ENCODE results near the gene SLAMF1. TPM values are rescaled to one million over a fixed set of nuclear protein-coding genes. Genes with fewer than 3 reads are reported as not detected.
"Not testable (repeated sequence)": the region's sequence is repeated elsewhere in the genome, so short reads cannot be mapped to it uniquely, and the experiment has no call there.

Gene SLAMF1
- total RNA-seq, 5 donors from 2014 or later (not counting 1 experiment from before 2014, with no cell fraction given) = 19.4 to 38.7 (median 30.7) TPM

- 100% methylated on average over 3 of the region's 9 CpGs for WGBS (ENCODE audit: insufficient coverage)
- H3K4me3 Mint-ChIP-seq = peak overlapping the region in 1 of 3 donors; percentile 24
- H3K4me1 Mint-ChIP-seq = peaks cover 66 to 83% (median 79%) of the 10 kb centered on the region in 3 donors
- no peaks in the 10 kb centered on the region for H3K36me3 Mint-ChIP-seq
- ChIA-PET CTCF (interaction anchor here in 1 of 2 donors (1.4 kb wide), 1 partner anchor 13 kb away, joined by 3 read pairs; no protein-coding TSS in a partner anchor), POLR2A (interaction anchor here in 1 of 2 donors (0.5 kb wide), 1 partner anchor 363 kb away, joined by 3 read pairs; no protein-coding TSS in a partner anchor)
- H3K9me3 Mint-ChIP-seq = no peaks in the 10 kb centered on the region
- DNase-seq (no peak), ATAC-seq (replicated peaks in 1 of 4) (no peak)
- Histone ChIP-seq H3K4me1 (ENCODE audit: control insufficient read depth in 1 of 2, extremely low read depth in 1 of 2, insufficient read depth in 2 of 2, low read length in 2 of 2) (peaks cover 30 to 43% of the 10 kb centered on the region in 2 experiments), H3K4me3 (ENCODE audit: control insufficient read depth in 1 of 2, extremely low read depth in 1 of 2, low read length in 1 of 2) (no peak overlapping the region), H3K27me3 (replicated peaks in 1 of 2; ENCODE audit: control insufficient read depth in 2 of 2, extremely low read depth in 1 of 2, insufficient read depth in 2 of 2, low read length in 1 of 2) (no peaks in the 10 kb centered on the region), H3K36me3 (ENCODE audit: control insufficient read depth in 2 of 2, extremely low read depth in 1 of 2, insufficient read depth in 1 of 2, low read length in 1 of 2) (no peaks in the 10 kb centered on the region), H3K9me3 (no peaks in the 10 kb centered on the region), H3K27ac (ENCODE audit: low read length) (no peak overlapping the region)
- H3K27me3 Mint-ChIP-seq = no peaks in the 10 kb centered on the region
- peak overlapping the region; percentile 86 to 92 for H3K27ac Mint-ChIP-seq
These were observed 6.2 kb upstream of the SLAMF1 start for GRCh38 chr1:160652924-160653619.

DNA sequence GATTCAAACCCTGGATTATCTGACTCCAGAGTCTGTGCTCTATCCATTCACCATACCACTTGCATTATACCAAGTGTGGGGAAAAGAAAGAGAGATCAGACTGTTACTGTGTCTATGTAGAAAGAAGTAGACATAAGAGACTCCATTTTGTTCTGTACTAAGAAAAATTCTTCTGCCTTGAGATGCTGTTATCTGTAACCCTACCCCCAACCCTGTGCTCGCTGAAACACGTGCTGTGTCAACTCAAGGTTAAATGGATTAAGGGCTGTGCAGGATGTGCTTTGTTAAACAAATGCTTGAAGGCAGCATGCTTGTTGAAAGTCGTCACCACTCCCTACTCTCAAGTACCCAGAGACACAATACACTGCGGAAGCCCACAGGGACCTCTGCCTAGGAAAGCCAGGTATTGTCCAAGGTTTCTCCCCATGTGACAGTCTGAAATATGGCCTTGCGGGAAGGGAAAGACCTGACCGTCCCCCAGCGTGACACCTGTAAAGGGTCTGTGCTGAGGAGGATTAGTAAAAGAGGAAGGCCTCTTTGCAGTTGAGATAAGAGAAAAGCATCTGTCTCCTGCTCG, 5.3 kb upstream of the SLAMF1 start:
- H3K9me3 ChIP-seq; H3K36me3 ChIP-seq (ENCODE audit: control insufficient read depth in 2 of 2, extremely low read depth in 1 of 2, insufficient read depth in 1 of 2, low read length in 1 of 2); H3K4me3 ChIP-seq (ENCODE audit: control insufficient read depth in 1 of 2, extremely low read depth in 1 of 2, low read length in 1 of 2); ATAC-seq (replicated peaks in 1 of 4); H3K36me3 Mint-ChIP-seq; H3K9me3 Mint-ChIP-seq; H3K27me3 ChIP-seq (replicated peaks in 1 of 2; ENCODE audit: control insufficient read depth in 2 of 2, extremely low read depth in 1 of 2, insufficient read depth in 2 of 2, low read length in 1 of 2); H3K27me3 Mint-ChIP-seq: not testable (repeated sequence)
- peaks cover 66 to 82% (median 77%) of the 10 kb centered on the region in 3 donors for H3K4me1 Mint-ChIP-seq
- CTCF ChIA-PET = interaction anchor here (0.6 to 1.8 kb wide), 5 partner anchors 12 to 103 kb away, joined by 3 to 5 read pairs (median 4); no protein-coding TSS in a partner anchor
- WGBS (ENCODE audit: insufficient coverage) = 85% methylated on average over 4 of the region's 8 CpGs
- POLR2A ChIA-PET = interaction anchor here in 1 of 2 donors (0.5 kb wide), 1 partner anchor 391 kb away, joined by 3 read pairs; no protein-coding TSS in a partner anchor
- peak in 4 of 35 experiments; percentile 24 to 66 (median 29) for DNase-seq
- peak overlapping the region in 1 of 3 donors; percentile 10 for H3K4me3 Mint-ChIP-seq
- peak overlapping the region; percentile 86 to 92 for H3K27ac Mint-ChIP-seq
- peak overlapping the region; percentile 6 for H3K27ac ChIP-seq (ENCODE audit: low read length)
- peaks cover 30 to 40% of the 10 kb centered on the region in 2 experiments for H3K4me1 ChIP-seq (ENCODE audit: control insufficient read depth in 1 of 2, extremely low read depth in 1 of 2, insufficient read depth in 2 of 2, low read length in 2 of 2)

- Histone ChIP-seq H3K36me3 (ENCODE audit: control insufficient read depth in 2 of 2, extremely low read depth in 1 of 2, insufficient read depth in 1 of 2, low read length in 1 of 2) (no peaks in the 10 kb centered on the region), H3K9me3 (no peaks in the 10 kb centered on the region), H3K4me3 (ENCODE audit: control insufficient read depth in 1 of 2, extremely low read depth in 1 of 2, low read length in 1 of 2) (no peak overlapping the region), H3K27me3 (replicated peaks in 1 of 2; ENCODE audit: control insufficient read depth in 2 of 2, extremely low read depth in 1 of 2, insufficient read depth in 2 of 2, low read length in 1 of 2) (no peaks in the 10 kb centered on the region), H3K27ac (ENCODE audit: low read length) (peak overlapping the region; percentile 6), H3K4me1 (ENCODE audit: control insufficient read depth in 1 of 2, extremely low read depth in 1 of 2, insufficient read depth in 2 of 2, low read length in 2 of 2) (peaks cover 34 to 36% of the 10 kb centered on the region in 2 experiments)
- ATAC-seq (replicated peaks in 1 of 4) = no peak
- ChIA-PET CTCF (interaction anchor here (0.6 to 1.9 kb wide), 8 partner anchors 11 to 103 kb away, joined by 3 to 5 read pairs (median 4); no protein-coding TSS in a partner anchor), POLR2A (interaction anchor here in 1 of 2 donors (0.5 kb wide), 1 partner anchor 390 kb away, joined by 3 read pairs; no protein-coding TSS in a partner anchor)
- Mint-ChIP-seq H3K27me3 (no peaks in the 10 kb centered on the region), H3K36me3 (no peaks in the 10 kb centered on the region), H3K9me3 (no peaks in the 10 kb centered on the region), H3K27ac (peak overlapping the region; percentile 86 to 92), H3K4me3 (peak overlapping the region in 1 of 3 donors; percentile 10), H3K4me1 (peaks cover 66 to 79% (median 74%) of the 10 kb centered on the region in 3 donors)
- no peak for DNase-seq
- no CpG with 5 or more reads among the region's 1 CpG for WGBS (ENCODE audit: insufficient coverage)
These were observed 4.7 kb upstream of the SLAMF1 start for GRCh38 chr1:160651433-160652064.

- Mint-ChIP-seq H3K4me1 (peaks cover 76 to 83% (median 81%) of the 10 kb centered on the region in 3 donors), H3K36me3 (no peaks in the 10 kb centered on the region), H3K27me3 (no peaks in the 10 kb centered on the region), H3K9me3 (no peaks in the 10 kb centered on the region), H3K27ac (peak overlapping the region; percentile 97 to 100), H3K4me3 (peak overlapping the region; percentile 93 to 98 (median 96))
- Histone ChIP-seq H3K27ac (ENCODE audit: low read length) (peak overlapping the region; percentile 70), H3K9me3 (no peaks in the 10 kb centered on the region), H3K36me3 (ENCODE audit: control insufficient read depth in 2 of 2, extremely low read depth in 1 of 2, insufficient read depth in 1 of 2, low read length in 1 of 2) (no peaks in the 10 kb centered on the region), H3K4me3 (ENCODE audit: control insufficient read depth in 1 of 2, extremely low read depth in 1 of 2, low read length in 1 of 2) (peak overlapping the region; percentile 79 to 95), H3K27me3 (replicated peaks in 1 of 2; ENCODE audit: control insufficient read depth in 2 of 2, extremely low read depth in 1 of 2, insufficient read depth in 2 of 2, low read length in 1 of 2) (no peaks in the 10 kb centered on the region), H3K4me1 (ENCODE audit: control insufficient read depth in 1 of 2, extremely low read depth in 1 of 2, insufficient read depth in 2 of 2, low read length in 2 of 2) (peaks cover 37 to 39% of the 10 kb centered on the region in 2 experiments)
- peak; percentile 31 to 40 (median 35) for ATAC-seq (replicated peaks in 1 of 4)
- DNase-seq = no peak
- POLR2A ChIA-PET = interaction anchor here in 1 of 2 donors (1.0 kb wide), 1 partner anchor 27 kb away, joined by 3 read pairs; no protein-coding TSS in a partner anchor
- WGBS (ENCODE audit: insufficient coverage) = 0% methylated on average over 1 of the region's 3 CpGs
- CTCF ChIA-PET = interaction anchor here (1.0 to 3.3 kb wide), 8 partner anchors 15 to 121 kb away, joined by 3 to 21 read pairs (median 4); no protein-coding TSS in a partner anchor
These were observed 481 bp upstream of the SLAMF1 start for GRCh38 chr1:160647329-160647720.

DNA sequence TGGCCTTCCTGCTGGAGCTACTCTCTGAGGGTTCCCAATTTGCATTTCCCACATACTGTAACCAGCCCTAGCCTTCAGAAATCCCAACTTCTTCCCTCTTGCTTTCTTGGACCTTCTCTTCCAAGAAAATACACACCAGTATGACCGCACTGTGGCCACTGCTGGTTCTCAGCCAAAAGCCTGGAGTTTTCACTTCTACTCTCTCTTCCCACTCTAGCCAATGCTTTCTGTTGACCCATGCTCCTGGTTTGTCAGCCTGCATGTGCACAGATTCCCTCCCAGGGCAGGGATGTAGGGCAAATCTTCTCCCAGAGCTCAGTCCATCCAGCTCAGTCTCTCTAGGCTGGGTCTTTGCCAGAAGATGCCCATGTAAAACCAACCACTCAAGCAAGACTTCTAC, 664 bp downstream of the SLAMF1 start:
- Histone ChIP-seq H3K9me3 (no peaks in the 10 kb centered on the region), H3K36me3 (ENCODE audit: control insufficient read depth in 2 of 2, extremely low read depth in 1 of 2, insufficient read depth in 1 of 2, low read length in 1 of 2) (no peaks in the 10 kb centered on the region), H3K27me3 (replicated peaks in 1 of 2; ENCODE audit: control insufficient read depth in 2 of 2, extremely low read depth in 1 of 2, insufficient read depth in 2 of 2, low read length in 1 of 2) (no peaks in the 10 kb centered on the region), H3K4me1 (ENCODE audit: control insufficient read depth in 1 of 2, extremely low read depth in 1 of 2, insufficient read depth in 2 of 2, low read length in 2 of 2) (peaks cover 31 to 39% of the 10 kb centered on the region in 2 experiments), H3K27ac (ENCODE audit: low read length) (peak overlapping the region; percentile 70), H3K4me3 (ENCODE audit: control insufficient read depth in 1 of 2, extremely low read depth in 1 of 2, low read length in 1 of 2) (peak overlapping the region; percentile 79 to 95)
- Mint-ChIP-seq H3K36me3 (no peaks in the 10 kb centered on the region), H3K9me3 (no peaks in the 10 kb centered on the region), H3K4me3 (peak overlapping the region; percentile 93 to 98 (median 96)), H3K27ac (peak overlapping the region; percentile 97 to 100), H3K4me1 (peaks cover 75 to 83% (median 81%) of the 10 kb centered on the region in 3 donors), H3K27me3 (no peaks in the 10 kb centered on the region)
- DNase-seq (no peak), ATAC-seq (replicated peaks in 1 of 4) (no peak)
- 60% methylated on average over 1 of the region's 1 CpG for WGBS (ENCODE audit: insufficient coverage)
- ChIA-PET CTCF (interaction anchor here (0.6 to 3.3 kb wide), 9 partner anchors 14 to 344 kb away, joined by 3 to 21 read pairs (median 4); no protein-coding TSS in a partner anchor), POLR2A (interaction anchor here (0.5 to 1.0 kb wide), 4 partner anchors 14 to 28 kb away, joined by 3 to 4 read pairs (median 3); no protein-coding TSS in a partner anchor)
